Retina (tissue), 1 donor: ENCODE results near the gene LRRIQ4.

ENCODE experiments used
- DNase-seq: peaks from one replicate; pipeline ENCODE4 v3.0.0-alpha.2; 2016

Gene LRRIQ4

DNA sequence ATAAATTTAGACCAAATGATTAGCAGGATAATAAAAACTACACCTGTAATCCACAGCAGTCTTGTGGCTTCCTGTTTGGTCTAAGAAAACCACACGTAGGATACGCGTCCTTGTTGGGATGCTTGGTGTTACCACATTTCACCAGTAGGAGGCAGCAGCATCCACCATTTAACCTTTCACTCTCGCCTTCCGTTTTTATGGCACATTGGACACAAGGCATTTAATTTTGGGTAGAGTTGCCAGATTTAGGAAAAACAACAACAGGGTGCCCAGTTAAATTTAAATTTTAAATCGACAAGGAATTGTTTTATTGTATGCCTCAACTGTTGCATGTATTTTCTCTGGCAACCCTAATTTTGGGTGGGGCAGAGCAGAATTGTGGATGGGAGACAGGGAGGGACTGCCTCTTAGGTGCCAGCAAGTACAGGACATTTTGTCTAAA, 50.8 kb downstream of the LRRIQ4 start:
- peak; percentile 71 for DNase-seq

DNA sequence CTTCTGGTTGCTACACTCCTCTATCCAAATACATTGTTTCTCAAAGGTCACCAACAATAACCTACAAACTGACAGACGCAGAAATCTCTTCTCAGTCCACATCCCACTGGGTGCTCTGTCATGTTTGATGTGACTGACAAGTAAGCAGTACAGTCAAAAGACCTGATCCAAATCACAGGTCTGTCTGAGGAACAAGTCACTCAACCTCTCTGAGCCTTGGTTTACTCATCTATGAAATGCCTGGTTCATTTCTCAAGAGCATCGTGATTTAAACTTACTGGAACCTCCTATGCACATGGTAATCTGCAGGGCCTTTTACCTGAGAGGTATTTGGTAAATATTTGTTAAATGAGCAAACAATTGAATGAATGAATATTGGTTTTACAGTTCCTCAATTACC, 51.6 kb downstream of the LRRIQ4 start:
- no peak for DNase-seq

DNA sequence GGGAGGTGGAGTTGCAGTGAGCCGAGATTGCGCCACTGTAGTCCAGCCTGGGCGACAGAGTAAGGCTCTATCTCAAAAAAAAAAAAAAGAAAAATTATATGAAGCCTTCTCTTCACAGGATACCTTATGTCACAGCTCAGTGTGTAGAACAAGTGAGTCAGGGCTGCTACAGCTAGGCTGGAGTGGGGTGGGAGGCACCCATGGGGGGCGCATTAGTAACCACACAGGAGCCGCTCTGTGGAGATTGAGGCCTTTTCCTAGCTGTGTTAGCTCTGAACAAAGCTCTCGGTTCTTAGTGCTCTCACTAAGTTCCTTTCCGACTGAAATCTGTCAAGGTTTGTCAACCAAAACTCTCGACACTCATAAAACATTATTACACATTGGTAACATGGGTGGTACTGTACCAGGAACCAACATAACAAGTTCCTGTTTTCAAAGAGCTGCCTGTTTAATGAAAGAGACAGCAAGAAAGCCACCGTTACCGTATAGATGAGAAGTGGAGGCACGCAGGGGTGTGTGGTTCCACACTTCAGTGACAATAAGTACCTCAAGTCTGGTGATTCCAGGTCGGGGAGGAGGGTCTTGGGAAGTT, 52.6 kb downstream of the LRRIQ4 start:
- no peak for DNase-seq

- no peak for DNase-seq
Observed at GRCh38 chr3:169867584-169868210, 55.0 kb downstream of the LRRIQ4 start.

GRCh38 chr3:169868369-169868768, 55.7 kb downstream of the LRRIQ4 start:
- DNase-seq = no peak

DNA sequence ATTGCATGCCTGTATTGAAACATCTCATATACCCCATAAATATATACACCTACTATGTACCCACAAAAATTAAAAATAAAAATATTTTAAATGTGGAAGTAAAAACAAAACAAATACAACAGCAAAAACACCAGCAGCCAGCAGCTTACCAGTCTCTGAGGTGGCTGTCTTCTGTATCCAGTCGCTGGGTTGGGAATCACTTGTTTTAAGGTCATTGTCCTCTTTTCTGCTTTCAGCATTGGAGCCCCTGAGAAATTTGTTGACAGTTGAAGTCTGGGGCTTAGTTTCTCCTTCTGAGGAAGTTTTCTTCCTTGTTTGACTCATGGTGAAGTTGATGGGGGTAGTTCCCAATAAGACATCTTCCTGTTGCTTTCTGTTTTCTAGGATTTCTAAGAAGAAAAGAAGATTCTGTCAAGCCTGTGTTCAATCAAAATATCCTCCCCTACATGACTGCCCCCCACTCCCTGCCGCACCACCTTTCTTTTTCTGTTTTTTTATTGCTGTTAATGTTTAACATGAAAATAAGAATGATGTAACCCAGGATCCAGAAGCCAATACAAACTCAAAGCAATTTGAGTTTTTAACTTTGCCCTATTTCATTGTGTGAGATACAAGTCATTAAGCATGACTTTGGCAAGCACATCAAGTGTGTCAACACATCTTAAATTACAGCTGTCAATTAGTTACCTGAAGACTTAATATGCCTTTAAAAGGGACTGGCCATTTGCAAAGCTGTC, 57.0 kb downstream of the LRRIQ4 start, which contains the start of gene LRRC31:
Gene LRRC31, minus strand, starts transcription at position 452 of the 737 bp plus-strand sequence. Its CDS starts 128 bp downstream, at position 324.
- no peak for DNase-seq

- no peak for DNase-seq
Observed at GRCh38 chr3:169871129-169871886, 58.6 kb downstream of the LRRIQ4 start.

GRCh38 chr3:169879013-169879557, 66.4 kb downstream of the LRRIQ4 start:
- no peak for DNase-seq

DNA sequence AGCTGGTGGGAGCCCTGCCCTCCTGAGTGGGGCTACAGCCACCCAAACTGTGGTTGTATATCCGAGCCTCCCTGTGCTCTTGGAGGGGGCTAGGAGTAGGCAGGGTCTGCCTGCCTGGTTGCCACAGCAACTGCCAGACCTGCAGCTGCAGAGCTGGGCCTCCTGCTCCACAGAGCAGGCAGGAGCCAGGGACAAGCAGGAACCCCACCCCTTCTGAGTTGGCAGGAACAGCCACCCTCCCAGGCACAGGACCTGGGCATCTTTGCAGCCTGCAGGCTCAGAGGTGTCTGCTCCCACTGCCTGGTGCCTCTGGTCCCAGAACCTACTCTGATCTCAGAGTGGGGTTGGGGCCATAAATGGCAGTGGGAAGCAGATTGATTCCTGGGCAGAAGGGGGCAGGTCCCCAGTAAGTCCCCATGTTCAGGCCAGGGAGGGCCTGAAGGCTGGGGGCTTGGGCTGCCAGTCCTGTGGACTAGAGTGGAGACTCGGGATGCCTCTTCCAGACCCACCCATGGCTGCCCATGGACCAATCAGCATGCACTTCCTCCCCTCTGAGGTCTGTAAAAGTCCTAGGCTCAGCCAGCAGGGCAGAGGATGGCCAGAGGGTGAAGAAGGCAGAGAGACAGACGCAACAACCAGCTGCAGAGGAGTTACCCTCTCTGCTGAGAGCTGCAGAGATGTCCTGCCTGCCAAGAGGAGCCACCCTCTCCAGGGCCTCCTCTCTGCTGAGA, 67.3 kb downstream of the LRRIQ4 start:
- DNase-seq = no peak

DNA sequence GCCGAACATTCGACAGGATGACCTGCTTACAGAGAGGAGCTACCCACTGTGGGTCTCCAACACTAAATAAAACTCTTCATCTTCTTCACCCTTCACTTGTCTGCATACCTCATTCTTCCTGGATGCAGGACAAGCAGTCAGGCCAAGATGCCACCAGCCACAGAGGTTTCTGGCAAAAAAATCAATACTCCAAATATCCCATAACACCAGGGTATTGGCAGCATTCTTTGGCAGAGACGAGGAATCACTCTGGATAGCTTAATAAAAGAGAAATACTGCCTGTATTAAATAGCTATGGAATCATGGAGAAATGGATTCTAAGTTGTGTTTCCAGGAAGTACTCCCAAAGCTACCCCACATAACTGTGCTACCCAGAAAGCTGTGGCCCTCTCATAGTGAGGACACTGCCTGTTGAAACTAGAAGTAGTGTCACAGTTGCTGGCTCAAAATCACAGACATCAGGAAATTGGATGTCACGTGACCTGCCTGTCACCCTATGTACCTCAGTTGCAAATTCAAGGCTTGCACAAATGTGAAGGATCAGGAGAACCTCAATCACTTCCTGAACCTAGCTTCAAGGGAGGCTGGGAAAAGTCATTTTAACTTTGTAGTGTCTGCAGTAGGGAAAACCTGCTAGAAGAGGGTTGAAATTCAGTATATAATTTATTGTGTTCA, 68.0 kb downstream of the LRRIQ4 start:
- DNase-seq = no peak

GRCh38 chr3:169886671-169887070, 74.0 kb downstream of the LRRIQ4 start:
- no peak for DNase-seq
